LNCaP clone FGC (cell line): ENCODE measurements around the gene SH2D3A.

ENCODE experiments used
- DNase-seq: peaks from one replicate; pipeline ENCODE4 v3.0.0-alpha.2; 2011; ENCODE audit warnings: low read depth
- H3K4me3 ChIP-seq: 2 replicates; pipeline ENCODE4 v1.5.1; 2011; ENCODE audit warnings: mild to moderate bottlenecking, low read depth, low read length, control low read depth
- CTCF ChIP-seq: IDR thresholded peaks from 2 replicates; pipeline ENCODE4 v1.5.1; 2012; ENCODE audit warnings: mild to moderate bottlenecking; ENCODE audit not compliant: control insufficient read depth, insufficient read depth; ENCODE audit errors: extremely low read depth

The SH2D3A gene

GRCh38 chr19:6808494-6808893 lies 41.3 kb upstream of the SH2D3A start:
- DNase-seq = no peak
- TF ChIP-seq CTCF = no peak

GRCh38 chr19:6807291-6807690 lies 40.1 kb upstream of the SH2D3A start:
- no peak for TF ChIP-seq CTCF
- H3K4me3 ChIP-seq = no peak overlapping the region
- DNase-seq = no peak

More at GRCh38 chr19:6808494-6808893, 41.3 kb upstream of the SH2D3A start:
- H3K4me3 ChIP-seq = no peak overlapping the region

- H3K4me3 ChIP-seq = no peak overlapping the region
- DNase-seq = no peak
- no peak for TF ChIP-seq CTCF
Observed at GRCh38 chr19:6806488-6806887, 39.3 kb upstream of the SH2D3A start.

- no peak overlapping the region for H3K4me3 ChIP-seq
- TF ChIP-seq CTCF = no peak
- no peak for DNase-seq
Observed at GRCh38 chr19:6803036-6803404, 35.8 kb upstream of the SH2D3A start.

- DNase-seq = no peak
- H3K4me3 ChIP-seq = no peak overlapping the region
- no peak for TF ChIP-seq CTCF
Observed at GRCh38 chr19:6802336-6803035, 35.3 kb upstream of the SH2D3A start.

- no peak overlapping the region for H3K4me3 ChIP-seq
- no peak for TF ChIP-seq CTCF
- no peak for DNase-seq
Observed at GRCh38 chr19:6801485-6802086, 34.4 kb upstream of the SH2D3A start.
